SW480 (cell line): ENCODE data around the gene MRPL18.
"Not testable (repeated sequence)": the region's sequence is repeated elsewhere in the genome, so short reads cannot be mapped to it uniquely, and the experiment has no call there.

Source experiments
- DNase-seq: peaks from one replicate; pipeline ENCODE4 v3.0.0-alpha.2; 2016; ENCODE audit warnings: low spot score

The MRPL18 gene

GRCh38 chr6:159790149-159790955 lies at the start of gene MRPL18:
MRPL18 (plus strand) TSS chr6:159790467; CDS start chr6:159790588, 121 bp downstream.
- peak; percentile 95 for DNase-seq

- no peak for DNase-seq
Measured at GRCh38 chr6:159742165-159742564, 48.1 kb upstream of the MRPL18 start.

- no peak for DNase-seq
Measured at GRCh38 chr6:159745081-159745480, 45.2 kb upstream of the MRPL18 start.

GRCh38 chr6:159746759-159747158 lies 43.5 kb upstream of the MRPL18 start:
- no peak for DNase-seq

- not testable (repeated sequence) for DNase-seq
Measured at GRCh38 chr6:159748127-159748526, 42.1 kb upstream of the MRPL18 start.

- no peak for DNase-seq
Measured at GRCh38 chr6:159751448-159751847, 38.8 kb upstream of the MRPL18 start.

GRCh38 chr6:159753081-159753872 lies 37.0 kb upstream of the MRPL18 start:
- no peak for DNase-seq

- no peak for DNase-seq
Measured at GRCh38 chr6:159754401-159754800, 35.9 kb upstream of the MRPL18 start.

GRCh38 chr6:159754959-159755914 lies 35.0 kb upstream of the MRPL18 start:
- no peak for DNase-seq

GRCh38 chr6:159756508-159756907 lies 33.8 kb upstream of the MRPL18 start:
- DNase-seq, result no peak

GRCh38 chr6:159758031-159759001 lies 32.0 kb upstream of the MRPL18 start:
- peak; percentile 42 for DNase-seq

GRCh38 chr6:159759645-159760044 lies 30.6 kb upstream of the MRPL18 start:
- DNase-seq, result no peak

- DNase-seq, result peak; percentile 61
Measured at GRCh38 chr6:159760602-159761057, 29.6 kb upstream of the MRPL18 start.

- no peak for DNase-seq
Measured at GRCh38 chr6:159761129-159761872, 29.0 kb upstream of the MRPL18 start.

GRCh38 chr6:159761873-159762680 lies 28.2 kb upstream of the MRPL18 start, which contains the start of gene ACAT2:
ACAT2 (plus strand) TSS chr6:159762045; CDS start chr6:159762088, 43 bp downstream.
- peak; percentile 94 for DNase-seq

GRCh38 chr6:159762681-159763293 lies 27.5 kb upstream of the MRPL18 start:
- DNase-seq, result no peak

- DNase-seq, result no peak
Measured at GRCh38 chr6:159766906-159767305, 23.4 kb upstream of the MRPL18 start.

GRCh38 chr6:159769470-159769869 lies 20.8 kb upstream of the MRPL18 start:
- DNase-seq, result no peak
